ENCODE data around the gene SNRNP25. TPM values are rescaled to one million over a fixed set of nuclear protein-coding genes. Genes with fewer than 3 reads are reported as not detected.

The SNRNP25 gene
- total RNA-seq, 5 donors from 2014 or later (not counting 1 experiment from before 2014, with no cell fraction given): 6.8 to 11.4 (median 9.0) TPM

- WGBS (ENCODE audit: insufficient coverage): 96% methylated on average over 27 of the region's 31 CpGs
- Histone ChIP-seq H3K4me3 (ENCODE audit: control insufficient read depth in 1 of 2, extremely low read depth in 1 of 2, low read length in 1 of 2) (no peak overlapping the region), H3K4me1 (ENCODE audit: control insufficient read depth in 1 of 2, extremely low read depth in 1 of 2, insufficient read depth in 2 of 2, low read length in 2 of 2) (peaks cover 12 to 40% of the 10 kb centered on the region in 2 experiments), H3K36me3 (ENCODE audit: control insufficient read depth in 2 of 2, extremely low read depth in 1 of 2, insufficient read depth in 1 of 2, low read length in 1 of 2) (peaks cover 8 to 23% of the 10 kb centered on the region in 2 donors), H3K27me3 (replicated peaks in 1 of 2; ENCODE audit: control insufficient read depth in 2 of 2, extremely low read depth in 1 of 2, insufficient read depth in 2 of 2, low read length in 1 of 2) (no peaks in the 10 kb centered on the region), H3K27ac (ENCODE audit: low read length) (no peak overlapping the region), H3K9me3 (no peaks in the 10 kb centered on the region)
- ChIA-PET CTCF (no interaction called here), POLR2A (no interaction called here)
- no peak for ATAC-seq (replicated peaks in 1 of 4)
- Mint-ChIP-seq H3K27me3 (no peaks in the 10 kb centered on the region), H3K4me3 (peak overlapping the region in 1 of 3 donors; percentile 11), H3K27ac (no peak overlapping the region), H3K9me3 (no peaks in the 10 kb centered on the region), H3K4me1 (peaks cover 27 to 48% (median 33%) of the 10 kb centered on the region in 3 donors), H3K36me3 (peaks cover 4% of the 10 kb centered on the region)
- no peak for DNase-seq
Measured at GRCh38 chr16:83060-83603, 29.5 kb downstream of the SNRNP25 start.

GRCh38 chr16:83781-84615, 30.4 kb downstream of the SNRNP25 start:
- CTCF ChIA-PET: no interaction called here
- Mint-ChIP-seq H3K36me3 (peaks cover 4% of the 10 kb centered on the region), H3K4me1 (peaks cover 21 to 42% (median 27%) of the 10 kb centered on the region in 3 donors), H3K27me3 (no peaks in the 10 kb centered on the region), H3K9me3 (no peaks in the 10 kb centered on the region), H3K4me3 (peak overlapping the region in 2 of 3 donors; percentile 11 to 13), H3K27ac (peak overlapping the region; percentile 90)
- Histone ChIP-seq H3K9me3 (no peaks in the 10 kb centered on the region), H3K27ac (ENCODE audit: low read length) (peak overlapping the region; percentile 32), H3K36me3 (ENCODE audit: control insufficient read depth in 2 of 2, extremely low read depth in 1 of 2, insufficient read depth in 1 of 2, low read length in 1 of 2) (peaks cover 12 to 31% of the 10 kb centered on the region in 2 donors), H3K27me3 (replicated peaks in 1 of 2; ENCODE audit: control insufficient read depth in 2 of 2, extremely low read depth in 1 of 2, insufficient read depth in 2 of 2, low read length in 1 of 2) (no peaks in the 10 kb centered on the region), H3K4me3 (ENCODE audit: control insufficient read depth in 1 of 2, extremely low read depth in 1 of 2, low read length in 1 of 2) (no peak overlapping the region), H3K4me1 (ENCODE audit: control insufficient read depth in 1 of 2, extremely low read depth in 1 of 2, insufficient read depth in 2 of 2, low read length in 2 of 2) (peaks cover 8 to 34% of the 10 kb centered on the region in 2 experiments)
- POLR2A ChIA-PET: no interaction called here
- ATAC-seq (replicated peaks in 1 of 4) (peak in 2 of 4 experiments; percentile 23 to 33), DNase-seq (no peak)
- 62% methylated on average over 21 of the region's 21 CpGs for WGBS (ENCODE audit: insufficient coverage)

- peaks cover 12 to 35% of the 10 kb centered on the region in 2 donors for H3K36me3 ChIP-seq (ENCODE audit: control insufficient read depth in 2 of 2, extremely low read depth in 1 of 2, insufficient read depth in 1 of 2, low read length in 1 of 2)
- peak overlapping the region; percentile 84 to 90 for H3K27ac Mint-ChIP-seq
- ChIA-PET CTCF (no interaction called here), POLR2A (no interaction called here)
- no peaks in the 10 kb centered on the region for H3K27me3 ChIP-seq (replicated peaks in 1 of 2; ENCODE audit: control insufficient read depth in 2 of 2, extremely low read depth in 1 of 2, insufficient read depth in 2 of 2, low read length in 1 of 2)
- H3K4me1 ChIP-seq (ENCODE audit: control insufficient read depth in 1 of 2, extremely low read depth in 1 of 2, insufficient read depth in 2 of 2, low read length in 2 of 2): peaks cover 7 to 30% of the 10 kb centered on the region in 2 experiments
- peak overlapping the region; percentile 32 for H3K27ac ChIP-seq (ENCODE audit: low read length)
- H3K36me3 Mint-ChIP-seq: peaks cover 4% of the 10 kb centered on the region
- H3K4me3 Mint-ChIP-seq: no peak overlapping the region
- H3K4me1 Mint-ChIP-seq: peaks cover 18 to 34% (median 25%) of the 10 kb centered on the region in 3 donors
- DNase-seq (peak in 8 of 35 experiments; percentile 5 to 31 (median 19)), ATAC-seq (replicated peaks in 1 of 4) (peak; percentile 58 to 75 (median 65))
- no peaks in the 10 kb centered on the region for H3K9me3 ChIP-seq
- H3K4me3 ChIP-seq (ENCODE audit: control insufficient read depth in 1 of 2, extremely low read depth in 1 of 2, low read length in 1 of 2): no peak overlapping the region
- 35% methylated on average over 5 of the region's 7 CpGs for WGBS (ENCODE audit: insufficient coverage)
- H3K9me3 Mint-ChIP-seq: no peaks in the 10 kb centered on the region
- no peaks in the 10 kb centered on the region for H3K27me3 Mint-ChIP-seq
Measured at GRCh38 chr16:84718-85406, 31.2 kb downstream of the SNRNP25 start.

GRCh38 chr16:85407-85782, 31.8 kb downstream of the SNRNP25 start:
- POLR2A ChIA-PET: no interaction called here
- no peaks in the 10 kb centered on the region for H3K27me3 ChIP-seq (replicated peaks in 1 of 2; ENCODE audit: control insufficient read depth in 2 of 2, extremely low read depth in 1 of 2, insufficient read depth in 2 of 2, low read length in 1 of 2)
- Mint-ChIP-seq H3K27me3 (no peaks in the 10 kb centered on the region), H3K4me1 (peaks cover 18 to 32% (median 25%) of the 10 kb centered on the region in 3 donors), H3K27ac (peak overlapping the region in 1 of 2 donors; percentile 90), H3K4me3 (no peak overlapping the region), H3K36me3 (peaks cover 6% of the 10 kb centered on the region), H3K9me3 (no peaks in the 10 kb centered on the region)
- no peak overlapping the region for H3K4me3 ChIP-seq (ENCODE audit: control insufficient read depth in 1 of 2, extremely low read depth in 1 of 2, low read length in 1 of 2)
- ATAC-seq (replicated peaks in 1 of 4) (no peak), DNase-seq (no peak)
- H3K36me3 ChIP-seq (ENCODE audit: control insufficient read depth in 2 of 2, extremely low read depth in 1 of 2, insufficient read depth in 1 of 2, low read length in 1 of 2): peaks cover 12 to 40% of the 10 kb centered on the region in 2 donors
- 95% methylated on average over 18 of the region's 18 CpGs for WGBS (ENCODE audit: insufficient coverage)
- CTCF ChIA-PET: no interaction called here
- H3K9me3 ChIP-seq: no peaks in the 10 kb centered on the region
- peak overlapping the region; percentile 32 for H3K27ac ChIP-seq (ENCODE audit: low read length)
- H3K4me1 ChIP-seq (ENCODE audit: control insufficient read depth in 1 of 2, extremely low read depth in 1 of 2, insufficient read depth in 2 of 2, low read length in 2 of 2): peaks cover 7 to 30% of the 10 kb centered on the region in 2 experiments

GRCh38 chr16:85865-86264, 32.2 kb downstream of the SNRNP25 start:
- no peaks in the 10 kb centered on the region for H3K9me3 ChIP-seq
- peaks cover 7 to 30% of the 10 kb centered on the region in 2 experiments for H3K4me1 ChIP-seq (ENCODE audit: control insufficient read depth in 1 of 2, extremely low read depth in 1 of 2, insufficient read depth in 2 of 2, low read length in 2 of 2)
- H3K4me3 ChIP-seq (ENCODE audit: control insufficient read depth in 1 of 2, extremely low read depth in 1 of 2, low read length in 1 of 2): no peak overlapping the region
- no peaks in the 10 kb centered on the region for H3K9me3 Mint-ChIP-seq
- no peak for DNase-seq
- H3K27ac Mint-ChIP-seq: peak overlapping the region in 1 of 2 donors; percentile 66
- no peaks in the 10 kb centered on the region for H3K27me3 Mint-ChIP-seq
- POLR2A ChIA-PET: no interaction called here
- H3K4me3 Mint-ChIP-seq: no peak overlapping the region
- no peak overlapping the region for H3K27ac ChIP-seq (ENCODE audit: low read length)
- peaks cover 12 to 42% of the 10 kb centered on the region in 2 donors for H3K36me3 ChIP-seq (ENCODE audit: control insufficient read depth in 2 of 2, extremely low read depth in 1 of 2, insufficient read depth in 1 of 2, low read length in 1 of 2)
- CTCF ChIA-PET: no interaction called here
- ATAC-seq (replicated peaks in 1 of 4): no peak
- peaks cover 10% of the 10 kb centered on the region for H3K36me3 Mint-ChIP-seq
- H3K4me1 Mint-ChIP-seq: peaks cover 18 to 32% (median 25%) of the 10 kb centered on the region in 3 donors
- 78% methylated on average over 9 of the region's 9 CpGs for WGBS (ENCODE audit: insufficient coverage)
- no peaks in the 10 kb centered on the region for H3K27me3 ChIP-seq (replicated peaks in 1 of 2; ENCODE audit: control insufficient read depth in 2 of 2, extremely low read depth in 1 of 2, insufficient read depth in 2 of 2, low read length in 1 of 2)

- peaks cover 12 to 42% of the 10 kb centered on the region in 2 donors for H3K36me3 ChIP-seq (ENCODE audit: control insufficient read depth in 2 of 2, extremely low read depth in 1 of 2, insufficient read depth in 1 of 2, low read length in 1 of 2)
- no peaks in the 10 kb centered on the region for H3K27me3 ChIP-seq (replicated peaks in 1 of 2; ENCODE audit: control insufficient read depth in 2 of 2, extremely low read depth in 1 of 2, insufficient read depth in 2 of 2, low read length in 1 of 2)
- CTCF ChIA-PET: interaction anchor here in 1 of 2 donors (0.6 kb wide), 1 partner anchor 11 kb away, joined by 4 read pairs; no protein-coding TSS in a partner anchor
- H3K9me3 Mint-ChIP-seq: no peaks in the 10 kb centered on the region
- no peak for ATAC-seq (replicated peaks in 1 of 4)
- H3K4me3 Mint-ChIP-seq: no peak overlapping the region
- WGBS (ENCODE audit: insufficient coverage): 93% methylated on average over 15 of the region's 23 CpGs
- H3K9me3 ChIP-seq: no peaks in the 10 kb centered on the region
- H3K27me3 Mint-ChIP-seq: no peaks in the 10 kb centered on the region
- no peak overlapping the region for H3K4me3 ChIP-seq (ENCODE audit: control insufficient read depth in 1 of 2, extremely low read depth in 1 of 2, low read length in 1 of 2)
- peaks cover 18 to 32% (median 25%) of the 10 kb centered on the region in 3 donors for H3K4me1 Mint-ChIP-seq
- POLR2A ChIA-PET: interaction anchor here in 1 of 2 donors (0.5 kb wide), 1 partner anchor 12 kb away, joined by 3 read pairs; no protein-coding TSS in a partner anchor
- H3K27ac ChIP-seq (ENCODE audit: low read length): no peak overlapping the region
- H3K4me1 ChIP-seq (ENCODE audit: control insufficient read depth in 1 of 2, extremely low read depth in 1 of 2, insufficient read depth in 2 of 2, low read length in 2 of 2): peaks cover 7 to 30% of the 10 kb centered on the region in 2 experiments
- DNase-seq: no peak
- no peak overlapping the region for H3K27ac Mint-ChIP-seq
- peaks cover 10% of the 10 kb centered on the region for H3K36me3 Mint-ChIP-seq
Measured at GRCh38 chr16:86483-86952, 32.9 kb downstream of the SNRNP25 start.
